Psoas muscle (tissue), 8 donors: ENCODE results near the gene ASTN2. TPM values are rescaled to one million over a fixed set of nuclear protein-coding genes. Genes with fewer than 3 reads are reported as not detected.

Source experiments
- ATAC-seq, 4 donors: fragments of 200-7000 bp; cut with Tn5 transposase; one replicate each; pipeline ENCODE4 v1.9.1; 2020; ENCODE audit warnings: moderate library complexity in 3 of 4, mild to moderate bottlenecking in 2 of 4
- DNase-seq, 2 donors: peaks; one replicate each; pipeline ENCODE4 v3.0.0-alpha.2; 2020
- H3K27ac ChIP-seq: fragments of 200-600 bp; one replicate; pipeline ENCODE4 v1.8.0; 2022
- H3K27me3 ChIP-seq, 3 donors: fragments of 200-600 bp in 1 of 3; one replicate each; pipeline versions ENCODE4 v1.6.1 to v1.8.0; 2013 to 2022; ENCODE audit warnings: low read length in 2 of 3, mild to moderate bottlenecking in 2 of 3, moderate library complexity in 1 of 3; ENCODE audit not compliant: insufficient read depth in 3 of 3
- H3K36me3 ChIP-seq, 2 donors: fragments of 200-600 bp in 1 of 2; one replicate each; pipeline versions ENCODE4 v1.6.1 to v1.8.0; 2013 to 2022; ENCODE audit warnings: low read depth in 1 of 2, mild to moderate bottlenecking in 1 of 2, moderate library complexity in 1 of 2; ENCODE audit not compliant: insufficient read depth in 1 of 2
- H3K4me1 ChIP-seq: fragments of 200-600 bp; one replicate; pipeline ENCODE4 v1.8.0; 2022
- H3K4me3 ChIP-seq: fragments of 200-600 bp; one replicate; pipeline ENCODE4 v1.8.0; 2022; ENCODE audit warnings: mild to moderate bottlenecking
- H3K9me3 ChIP-seq: fragments of 200-600 bp; one replicate; pipeline ENCODE4 v1.8.0; 2022
- CTCF ChIP-seq: fragments of 200-600 bp; IDR thresholded peaks from one replicate; pipeline ENCODE4 v1.8.0; 2022; ENCODE audit warnings: antibody characterized with exemption
- WGBS, 3 donors: extraction: QIAGEN DNeasy Blood & Tissue Kit; methylation state at CpG; one replicate each; pipeline versions ENCODE4 v1.1.6 to v1.1.7; 2013; 5-methylcytosine and 5-hydroxymethylcytosine counted together
- intact Hi-C, 2 donors: fragments of 100-400 bp; cut with DNase I; formaldehyde crosslinking; loops; one replicate each; pipeline versions ENCODE4 v1.11.0 to v1.14.2; 2022
- long read RNA-seq, 2 donors: library from polyadenylated mRNA; unstranded; transcript quantifications; one replicate each; pipeline ENCODE4 v2.0.0, GENCODE V29; 2021
- polyA plus RNA-seq, 3 donors: library from polyadenylated mRNA; stranded (reverse); fragments of 200-250 nt; gene quantifications; one replicate each; pipeline ENCODE4 v1.2.3, GENCODE V29; 2013
- total RNA-seq, 4 donors: library from RNA; stranded (reverse); fragmentation: NEBNext Ultra II Directional in 2 of 4; extraction: Animal tissue kit (Norgen Biotek cat#: 25700) in 2 of 4; gene quantifications; one replicate each; pipeline versions ENCODE4 v1.2.1 to v1.2.4, GENCODE V29; 2021 to 2023
- donor health status: healthy with polysubstance abuse.
- donor health status: DM: no; HTN: no; CAD: no; lungs with moderate emphysema.
- donor health status: Bipolar disorder and iron deficiency.
- donor health status: healthy.
- donor health status: DM: yes; HTN: yes; CAD: no.
- donor health status: DM: no; HTN: no; CAD: no.
- donor health status: DM: no; HTN: no; CAD: no.
- donor health status: DM: yes; HTN: yes; CAD: no.

ASTN2 gene, protein sequence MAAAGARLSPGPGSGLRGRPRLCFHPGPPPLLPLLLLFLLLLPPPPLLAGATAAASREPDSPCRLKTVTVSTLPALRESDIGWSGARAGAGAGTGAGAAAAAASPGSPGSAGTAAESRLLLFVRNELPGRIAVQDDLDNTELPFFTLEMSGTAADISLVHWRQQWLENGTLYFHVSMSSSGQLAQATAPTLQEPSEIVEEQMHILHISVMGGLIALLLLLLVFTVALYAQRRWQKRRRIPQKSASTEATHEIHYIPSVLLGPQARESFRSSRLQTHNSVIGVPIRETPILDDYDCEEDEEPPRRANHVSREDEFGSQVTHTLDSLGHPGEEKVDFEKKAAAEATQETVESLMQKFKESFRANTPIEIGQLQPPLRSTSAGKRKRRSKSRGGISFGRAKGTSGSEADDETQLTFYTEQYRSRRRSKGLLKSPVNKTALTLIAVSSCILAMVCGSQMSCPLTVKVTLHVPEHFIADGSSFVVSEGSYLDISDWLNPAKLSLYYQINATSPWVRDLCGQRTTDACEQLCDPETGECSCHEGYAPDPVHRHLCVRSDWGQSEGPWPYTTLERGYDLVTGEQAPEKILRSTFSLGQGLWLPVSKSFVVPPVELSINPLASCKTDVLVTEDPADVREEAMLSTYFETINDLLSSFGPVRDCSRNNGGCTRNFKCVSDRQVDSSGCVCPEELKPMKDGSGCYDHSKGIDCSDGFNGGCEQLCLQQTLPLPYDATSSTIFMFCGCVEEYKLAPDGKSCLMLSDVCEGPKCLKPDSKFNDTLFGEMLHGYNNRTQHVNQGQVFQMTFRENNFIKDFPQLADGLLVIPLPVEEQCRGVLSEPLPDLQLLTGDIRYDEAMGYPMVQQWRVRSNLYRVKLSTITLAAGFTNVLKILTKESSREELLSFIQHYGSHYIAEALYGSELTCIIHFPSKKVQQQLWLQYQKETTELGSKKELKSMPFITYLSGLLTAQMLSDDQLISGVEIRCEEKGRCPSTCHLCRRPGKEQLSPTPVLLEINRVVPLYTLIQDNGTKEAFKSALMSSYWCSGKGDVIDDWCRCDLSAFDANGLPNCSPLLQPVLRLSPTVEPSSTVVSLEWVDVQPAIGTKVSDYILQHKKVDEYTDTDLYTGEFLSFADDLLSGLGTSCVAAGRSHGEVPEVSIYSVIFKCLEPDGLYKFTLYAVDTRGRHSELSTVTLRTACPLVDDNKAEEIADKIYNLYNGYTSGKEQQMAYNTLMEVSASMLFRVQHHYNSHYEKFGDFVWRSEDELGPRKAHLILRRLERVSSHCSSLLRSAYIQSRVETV (N-terminal part only)
- total RNA-seq (10 to 100 TPM in 1 of 4 donors, 1 to 10 TPM in 3; 2.8 to 10.3 (median 6.9) TPM), polyA plus RNA-seq (1 to 10 TPM; 2.0 to 3.3 (median 2.2) TPM)
- long read RNA-seq, donor 1, partial matches to known transcripts: 4 of 11 reads
- long read RNA-seq, donor 1, other reads (novel, unspliced or antisense): 7 of 11 reads
- long read RNA-seq, donor 2, full-length matches to known transcripts: 1 of 13 reads
- long read RNA-seq, donor 2, partial matches to known transcripts: 5 of 13 reads
- long read RNA-seq, donor 2, other reads (novel, unspliced or antisense): 7 of 13 reads

DNA sequence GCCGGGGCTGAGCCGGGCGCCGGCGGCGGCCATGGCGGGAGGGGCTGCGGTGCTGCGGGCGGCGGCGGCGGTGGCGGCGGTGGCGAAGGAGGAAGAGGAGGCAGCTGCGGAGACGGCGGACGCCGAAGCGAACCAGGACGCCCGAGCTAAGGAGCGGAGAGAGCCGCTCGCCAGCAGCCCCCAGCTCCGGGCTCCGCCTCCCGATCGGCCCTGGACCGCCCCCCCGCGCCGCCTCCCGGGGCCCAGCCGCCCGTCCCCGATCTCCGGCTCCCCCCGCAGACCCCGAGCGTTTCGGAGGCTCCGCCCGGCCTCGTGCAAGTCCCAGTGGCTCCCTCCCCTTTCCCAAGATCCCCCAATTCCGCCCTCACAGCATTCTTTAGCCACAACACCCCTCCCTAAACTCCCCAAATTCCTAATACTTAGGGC is at the start of gene ASTN2:
Gene ASTN2, minus strand, starts transcription at position 152 of the 426 bp plus-strand sequence. Its CDS starts 119 bp downstream, at position 33.
- Histone ChIP-seq H3K9me3 (no peaks in the 10 kb centered on the region), H3K4me3 (peak within 1 kb of the TSS; percentile 66), H3K27ac (no peak within 1 kb of the TSS), H3K36me3 (no peaks in the 10 kb centered on the region), H3K27me3 (peaks cover 9 to 72% (median 13%) of the 10 kb centered on the region in 3 donors), H3K4me1 (no peaks in the 10 kb centered on the region)
- TF ChIP-seq CTCF: no peak
- DNase-seq (peak; percentile 22 to 61), ATAC-seq (peak; percentile 16 to 30 (median 22))
- WGBS, 3 donors: 0 to 1% (median 1%) methylated on average over 8 to 48 of the region's 48 CpGs
- intact Hi-C loops: loop anchor here (5.0 to 10.0 kb wide), 2 partner anchors 340 to 678 kb away; no protein-coding TSS in a partner anchor

DNA sequence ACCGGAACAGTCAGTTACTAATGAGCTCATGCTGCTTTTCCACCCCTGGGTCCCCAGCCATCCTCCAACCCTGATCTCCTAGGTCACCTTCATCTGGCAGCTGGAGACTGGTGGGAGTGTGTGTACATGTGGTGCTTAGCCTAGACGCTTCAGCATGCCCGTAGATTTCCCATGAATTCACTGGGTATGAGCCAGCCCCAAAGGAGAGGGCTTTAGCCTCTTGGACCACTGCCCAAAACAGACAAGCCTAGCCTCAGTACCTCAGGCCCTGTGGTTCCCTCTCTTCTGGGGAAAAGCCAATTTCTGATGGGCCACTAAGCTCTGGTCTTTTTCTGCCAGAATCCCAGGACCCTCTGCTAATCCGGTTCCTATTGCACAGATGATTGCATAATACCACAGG is 48.0 kb upstream of the ASTN2 start:
- no peaks in the 10 kb centered on the region for H3K9me3 ChIP-seq
- intact Hi-C loops: no loop called here
- no peaks in the 10 kb centered on the region for H3K36me3 ChIP-seq
- peaks cover 2% of the 10 kb centered on the region for H3K4me1 ChIP-seq
- ATAC-seq (no peak), DNase-seq (no peak)
- H3K27me3 ChIP-seq: no peaks in the 10 kb centered on the region
- 20 to 33% (median 27%) methylated on average over 4 of the region's 4 CpGs for WGBS, 3 donors
- no peak for TF ChIP-seq CTCF
- H3K4me3 ChIP-seq: no peak overlapping the region
- no peak overlapping the region for H3K27ac ChIP-seq

DNA sequence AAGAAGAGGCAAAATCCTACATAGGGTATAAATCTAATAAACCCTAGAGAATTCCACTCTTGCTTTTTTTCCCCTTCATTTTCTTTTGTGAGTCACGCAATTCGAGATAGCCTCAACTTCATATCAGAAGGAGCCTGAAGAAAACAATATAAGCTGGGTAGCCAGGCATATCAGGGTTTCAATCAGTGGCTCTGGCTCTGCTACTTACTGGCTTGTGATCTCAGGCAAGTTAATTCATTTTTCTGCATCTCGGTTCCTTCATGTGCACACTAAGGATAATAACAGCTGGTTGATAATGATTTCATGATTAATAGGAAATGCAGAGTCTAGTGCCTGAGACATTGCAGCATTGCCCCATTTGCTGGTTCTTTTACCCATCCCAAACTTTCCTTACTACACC is 46.5 kb upstream of the ASTN2 start:
- TF ChIP-seq CTCF: no peak
- no peak for DNase-seq
- WGBS, 3 donors: 61 to 68% (median 67%) methylated on average over 3 of the region's 3 CpGs
- H3K9me3 ChIP-seq: no peaks in the 10 kb centered on the region
- H3K36me3 ChIP-seq: no peaks in the 10 kb centered on the region
- ATAC-seq: no peak
- no peak overlapping the region for H3K27ac ChIP-seq
- H3K4me1 ChIP-seq: peaks cover 2% of the 10 kb centered on the region
- H3K4me3 ChIP-seq: no peak overlapping the region
- no peaks in the 10 kb centered on the region for H3K27me3 ChIP-seq
- intact Hi-C loops: no loop called here

- DNase-seq (no peak), ATAC-seq (no peak)
- intact Hi-C loops: no loop called here
- no peaks in the 10 kb centered on the region for H3K9me3 ChIP-seq
- no peak overlapping the region for H3K27ac ChIP-seq
- peaks cover 2% of the 10 kb centered on the region for H3K4me1 ChIP-seq
- WGBS, 3 donors: 88 to 90% (median 88%) methylated on average over 3 of the region's 3 CpGs
- no peak overlapping the region for H3K4me3 ChIP-seq
- no peaks in the 10 kb centered on the region for H3K27me3 ChIP-seq
- H3K36me3 ChIP-seq: no peaks in the 10 kb centered on the region
- no peak for TF ChIP-seq CTCF
These were observed 45.9 kb upstream of the ASTN2 start for GRCh38 chr9:117460743-117461142.
